ENCODE data around the gene KIAA0319L.

Gene KIAA0319L

GRCh38 chr1:35563166-35563565, 6.0 kb upstream of the KIAA0319L start:
- no peak for DNase-seq (ENCODE audit: low spot score)

GRCh38 chr1:35561972-35562680, 4.9 kb upstream of the KIAA0319L start:
- DNase-seq (ENCODE audit: low spot score), result no peak

DNA sequence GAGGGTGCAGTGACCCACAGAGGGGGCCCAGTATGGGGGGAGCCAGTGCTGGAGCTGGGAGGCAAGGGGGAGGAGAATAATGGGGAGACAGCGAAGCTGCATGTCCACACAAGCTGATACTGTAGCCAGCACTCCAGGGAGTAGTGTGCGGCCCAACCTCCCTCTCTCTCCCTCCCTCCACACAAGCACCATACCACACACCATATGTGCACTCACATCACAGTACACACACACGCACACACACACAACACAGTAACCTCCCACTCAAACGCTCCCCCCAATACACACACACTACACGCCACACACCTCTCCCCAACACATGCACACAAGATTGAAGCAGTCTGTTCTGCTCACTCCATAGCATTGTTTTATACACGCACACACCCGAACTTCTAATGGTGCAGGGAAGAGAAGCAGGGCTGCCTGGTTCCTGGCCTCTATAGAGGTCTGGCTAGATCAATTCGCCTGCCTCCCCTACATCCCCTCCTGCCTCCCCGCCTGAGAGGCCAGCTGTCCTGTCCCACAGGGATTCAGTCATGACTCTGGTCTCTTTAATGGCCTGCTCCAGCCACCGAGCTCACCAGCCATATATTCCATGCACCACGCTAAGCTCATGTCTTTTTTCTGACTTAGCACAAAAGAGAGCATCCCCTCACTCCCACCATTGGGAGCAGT, 4.2 kb upstream of the KIAA0319L start:
- no peak for DNase-seq (ENCODE audit: low spot score)

GRCh38 chr1:35560256-35561225, 3.3 kb upstream of the KIAA0319L start:
- DNase-seq (ENCODE audit: low spot score), result no peak

GRCh38 chr1:35559317-35559944, 2.2 kb upstream of the KIAA0319L start:
- no peak for DNase-seq (ENCODE audit: low spot score)

DNA sequence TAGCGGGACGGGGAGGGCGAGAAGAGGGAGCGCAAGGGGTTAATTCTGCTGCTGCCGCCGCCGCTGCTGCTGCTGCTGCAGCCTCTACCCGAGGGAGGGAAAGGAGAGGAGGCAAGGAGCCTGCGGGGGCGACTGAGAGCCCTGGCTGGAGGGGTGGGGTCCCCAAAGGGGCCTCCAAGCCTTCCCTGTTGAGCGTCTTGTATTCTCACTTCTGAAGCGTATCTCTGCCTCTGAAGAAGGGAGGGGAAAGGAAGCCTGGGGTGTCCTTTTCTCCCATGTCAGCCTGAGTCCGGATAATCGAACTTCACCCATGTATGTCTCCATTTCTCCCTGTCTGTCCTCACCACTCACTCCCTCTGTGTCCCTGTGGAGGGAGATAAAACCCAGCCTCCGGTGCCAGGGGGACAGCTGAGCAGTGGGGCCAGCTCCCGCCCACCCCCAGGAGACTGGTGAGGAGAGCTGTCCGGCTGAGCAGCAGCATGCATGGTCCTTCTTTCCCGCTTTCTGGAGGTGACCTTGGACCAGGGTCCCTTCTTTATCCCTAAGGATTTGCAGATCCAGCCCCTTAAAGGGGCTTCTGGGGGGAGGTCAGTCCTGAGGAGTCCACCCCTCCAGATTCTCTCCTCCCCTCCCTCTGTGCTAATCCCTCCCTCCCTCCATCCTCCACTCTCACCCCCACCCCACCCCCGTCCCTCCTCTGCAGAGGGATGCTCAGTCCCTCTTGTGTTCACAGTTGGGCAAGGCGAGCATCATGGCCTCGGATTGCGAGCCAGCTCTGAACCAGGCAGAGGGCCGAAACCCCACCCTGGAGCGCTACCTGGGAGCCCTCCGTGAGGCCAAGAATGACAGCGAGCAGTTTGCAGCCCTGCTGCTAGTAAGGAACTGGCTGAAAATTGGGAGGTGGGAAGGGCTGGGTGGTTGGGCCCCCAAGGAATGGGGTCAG, 1.4 kb upstream of the KIAA0319L start:
- no peak for DNase-seq (ENCODE audit: low spot score)

GRCh38 chr1:35557611-35558373, 589 bp upstream of the KIAA0319L start, which contains the start of gene NCDN:
Gene NCDN, plus strand, starts transcription at chr1:35557799. Its CDS starts 392 bp downstream, at chr1:35558191.
- peak; percentile 96 for DNase-seq (ENCODE audit: low spot score)

DNA sequence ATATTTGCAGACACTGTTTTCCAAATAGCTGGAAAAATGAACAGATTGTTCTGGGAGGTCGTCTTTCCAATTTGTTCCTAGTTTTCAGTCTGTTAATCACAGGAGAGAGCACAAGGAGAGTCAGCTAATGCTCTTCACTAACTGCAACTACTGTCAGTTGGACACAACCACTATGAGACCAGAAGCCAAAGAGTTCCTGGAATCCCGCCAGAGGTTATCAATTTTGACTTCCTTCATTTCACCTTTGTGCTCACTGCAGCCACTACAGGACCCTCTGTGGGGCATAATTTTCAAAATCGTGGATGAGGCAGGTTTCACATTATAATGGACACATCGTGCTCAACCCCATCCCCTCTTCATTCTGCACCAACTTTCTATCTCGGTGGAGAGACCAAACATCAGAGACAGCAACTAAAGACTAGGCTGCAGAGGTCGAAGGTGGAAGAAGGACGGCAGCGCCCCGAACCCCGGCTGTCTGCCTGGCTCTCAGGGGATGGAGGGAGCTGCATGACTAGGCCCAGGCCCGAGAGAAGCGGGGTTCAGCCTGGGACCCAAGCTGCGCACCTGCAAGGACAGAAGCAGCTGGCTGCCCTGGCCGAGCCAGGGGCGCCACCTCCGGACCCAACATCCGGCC, 602 bp downstream of the KIAA0319L start:
- DNase-seq (ENCODE audit: low spot score), result no peak

DNA sequence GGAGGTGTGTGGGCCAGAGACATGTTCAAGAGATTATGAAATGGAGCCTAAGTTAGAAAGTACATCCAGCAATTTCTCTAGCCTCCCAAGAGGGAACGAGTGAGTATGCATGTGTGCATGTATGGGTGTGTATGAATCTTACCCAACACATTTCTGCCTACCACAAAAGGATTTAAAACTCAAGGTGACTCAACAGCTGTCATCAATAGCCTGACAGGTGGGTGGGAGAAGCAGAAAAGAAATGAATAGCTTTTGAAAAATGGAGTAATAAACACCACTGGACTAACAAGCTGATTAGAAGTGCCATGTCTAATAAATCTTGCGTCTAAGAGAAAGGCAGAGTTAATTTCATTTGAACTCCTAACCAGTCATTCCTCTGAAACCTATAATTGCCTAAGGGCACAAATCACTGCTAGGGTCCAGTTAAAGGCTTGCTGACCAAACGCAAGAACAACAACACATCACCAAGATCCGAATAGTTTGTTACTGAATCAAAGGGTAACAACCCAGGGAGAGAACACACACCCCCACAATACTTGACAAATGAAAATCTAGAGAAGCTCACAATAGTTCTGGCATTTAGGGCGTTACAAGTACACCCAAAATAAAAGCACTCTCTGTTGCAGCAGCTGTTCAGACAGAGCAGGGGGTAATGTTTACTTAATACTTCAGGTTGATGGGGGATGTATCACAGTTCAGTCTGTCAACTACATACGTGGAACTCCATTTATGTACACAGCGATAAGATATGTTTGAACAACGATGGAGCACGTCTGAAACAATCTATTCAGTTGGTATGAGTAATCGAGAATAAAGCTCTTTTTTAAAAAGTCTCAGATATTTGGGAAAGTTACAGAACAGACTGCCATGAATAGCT, 1.4 kb downstream of the KIAA0319L start:
- DNase-seq (ENCODE audit: low spot score), result no peak

DNA sequence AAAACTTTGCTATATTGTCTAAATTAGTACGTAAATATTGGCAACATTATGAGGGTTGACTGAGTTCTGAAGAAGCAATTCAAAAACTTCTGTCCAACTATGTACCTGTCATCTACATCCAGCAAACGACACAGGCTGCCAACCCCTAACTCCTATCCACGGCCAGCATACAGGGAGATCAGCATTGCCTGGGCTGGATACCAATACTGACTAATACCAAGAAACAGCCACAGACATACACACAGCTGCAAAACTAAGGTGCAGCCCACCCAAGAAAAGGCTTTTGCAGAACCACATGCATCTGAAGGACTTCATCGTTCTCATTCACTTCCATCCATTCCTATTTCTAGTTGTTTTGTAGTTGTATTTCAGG, 2.0 kb downstream of the KIAA0319L start:
- DNase-seq (ENCODE audit: low spot score), result no peak

- DNase-seq (ENCODE audit: low spot score), result no peak
Observed at GRCh38 chr1:35554266-35555211, 2.7 kb downstream of the KIAA0319L start.

DNA sequence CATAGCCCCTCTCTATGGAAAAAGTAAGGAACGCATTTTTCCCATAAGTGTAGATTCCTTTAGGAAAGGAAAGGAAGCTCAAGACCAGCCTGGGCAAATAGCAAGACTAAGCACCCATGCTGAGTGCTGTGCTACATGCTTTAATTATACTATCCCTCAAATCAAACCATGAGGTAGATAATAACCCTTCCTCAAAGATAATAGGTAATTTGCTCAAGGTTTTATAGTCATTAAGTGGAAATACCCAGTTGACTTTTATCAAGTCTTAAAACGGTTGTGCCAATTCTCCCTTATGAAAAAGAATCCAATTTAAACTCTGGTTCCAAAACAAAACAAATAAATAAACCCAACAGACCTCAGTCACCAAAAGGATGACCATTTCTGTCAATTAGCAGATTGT, 3.4 kb downstream of the KIAA0319L start:
- DNase-seq (ENCODE audit: low spot score), result no peak

DNA sequence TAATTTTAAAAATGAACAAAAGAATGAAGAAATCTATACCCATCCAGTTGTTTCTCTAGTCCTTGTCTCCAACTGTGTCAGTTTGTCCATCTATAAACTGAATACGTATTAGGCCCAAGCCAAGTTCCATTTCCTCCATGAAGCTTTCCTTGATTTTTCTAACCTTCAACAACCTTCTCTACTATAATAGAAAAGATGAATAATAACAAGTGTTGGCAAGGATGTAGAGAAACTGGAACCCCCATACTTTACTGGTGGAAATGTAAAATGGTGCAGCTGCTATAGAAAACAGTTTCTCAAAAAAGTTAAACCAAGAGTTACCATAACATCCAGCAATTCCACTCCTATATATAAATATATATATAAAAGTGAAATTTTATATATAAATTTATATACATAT, 10.6 kb downstream of the KIAA0319L start:
- DNase-seq (ENCODE audit: low spot score), result no peak

- DNase-seq (ENCODE audit: low spot score), result peak; percentile 54
Observed at GRCh38 chr1:35544976-35545375, 12.2 kb downstream of the KIAA0319L start.

DNA sequence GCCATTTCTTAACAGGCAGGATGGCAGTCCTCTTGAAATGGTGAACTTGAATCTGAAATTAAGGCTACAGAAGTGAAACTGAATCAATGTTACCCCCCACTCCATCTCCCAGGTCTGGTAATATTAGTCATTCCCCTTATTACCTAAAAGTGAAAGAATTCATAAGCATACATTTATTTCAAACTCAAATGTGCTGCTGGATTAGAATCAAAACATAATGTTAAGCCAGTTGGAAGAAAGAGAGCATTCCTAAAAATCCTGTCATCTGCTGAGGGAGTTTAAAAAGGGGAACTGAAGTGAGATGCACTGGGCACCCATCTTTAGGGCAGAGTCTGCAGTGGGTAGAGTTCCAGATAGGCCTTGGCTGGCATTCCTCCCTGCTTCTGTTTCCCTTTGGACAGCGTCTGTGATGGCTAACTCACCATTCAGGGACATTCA, 17.4 kb downstream of the KIAA0319L start:
- no peak for DNase-seq (ENCODE audit: low spot score)

DNA sequence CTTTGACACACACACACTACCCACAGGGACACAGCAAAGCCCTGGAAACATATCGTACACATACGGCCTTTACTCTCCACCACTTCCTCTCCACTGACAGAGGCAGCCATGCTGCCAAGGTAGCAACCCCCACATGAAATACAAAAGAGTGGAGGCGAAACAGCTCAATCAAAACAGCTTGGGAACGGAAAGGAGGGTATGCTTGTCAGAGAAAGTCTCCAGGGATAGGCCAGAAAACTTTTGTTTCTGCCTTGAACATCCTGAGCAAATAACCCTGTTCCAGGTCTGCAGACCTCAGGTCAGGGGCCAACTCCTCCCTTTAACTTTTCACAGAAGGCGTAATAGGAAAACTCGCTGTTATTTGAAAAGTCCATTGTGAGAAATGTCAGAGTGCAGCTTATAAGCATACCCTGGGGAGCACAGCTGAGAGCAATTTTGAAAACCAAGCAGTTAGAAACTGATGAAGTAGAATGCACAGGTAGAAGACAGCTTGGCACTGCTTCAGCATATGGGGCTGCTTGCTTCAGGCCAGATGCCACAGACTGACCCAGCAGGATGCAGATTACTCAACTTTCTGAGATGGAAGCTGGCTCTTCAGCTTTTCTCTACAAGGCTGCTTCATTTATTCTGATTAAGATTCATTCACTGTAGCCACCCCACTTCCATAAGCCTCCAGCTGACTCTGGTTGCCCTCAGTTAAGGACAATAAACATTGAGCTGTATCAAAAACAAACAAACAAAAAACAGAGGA, 18.0 kb downstream of the KIAA0319L start:
- DNase-seq (ENCODE audit: low spot score), result no peak

DNA sequence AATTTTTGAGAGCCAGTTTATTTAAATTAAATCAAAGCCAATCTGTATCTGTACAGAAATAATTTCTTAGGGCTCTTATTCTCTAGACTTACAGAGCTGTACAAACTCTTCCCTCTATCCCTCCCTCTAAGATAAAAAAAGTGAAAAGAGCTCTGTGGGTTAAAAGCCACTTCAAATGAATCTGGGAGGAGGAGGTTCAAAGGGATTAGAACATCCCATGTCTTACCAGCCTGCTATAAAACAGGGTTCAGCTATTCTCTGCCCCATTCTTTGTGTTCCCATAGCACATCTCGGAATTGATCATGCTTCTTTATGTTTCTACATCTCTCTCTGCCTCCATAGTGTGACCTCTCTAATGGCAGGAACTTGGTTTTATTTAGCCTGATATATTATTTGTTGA, 19.4 kb downstream of the KIAA0319L start:
- DNase-seq (ENCODE audit: low spot score), result no peak

All from SW480 (cell line).